ENCODE measurements around the gene MAP4K3.
"Not testable (repeated sequence)": the region's sequence is repeated elsewhere in the genome, so short reads cannot be mapped to it uniquely, and the experiment has no call there.

Gene MAP4K3

DNA sequence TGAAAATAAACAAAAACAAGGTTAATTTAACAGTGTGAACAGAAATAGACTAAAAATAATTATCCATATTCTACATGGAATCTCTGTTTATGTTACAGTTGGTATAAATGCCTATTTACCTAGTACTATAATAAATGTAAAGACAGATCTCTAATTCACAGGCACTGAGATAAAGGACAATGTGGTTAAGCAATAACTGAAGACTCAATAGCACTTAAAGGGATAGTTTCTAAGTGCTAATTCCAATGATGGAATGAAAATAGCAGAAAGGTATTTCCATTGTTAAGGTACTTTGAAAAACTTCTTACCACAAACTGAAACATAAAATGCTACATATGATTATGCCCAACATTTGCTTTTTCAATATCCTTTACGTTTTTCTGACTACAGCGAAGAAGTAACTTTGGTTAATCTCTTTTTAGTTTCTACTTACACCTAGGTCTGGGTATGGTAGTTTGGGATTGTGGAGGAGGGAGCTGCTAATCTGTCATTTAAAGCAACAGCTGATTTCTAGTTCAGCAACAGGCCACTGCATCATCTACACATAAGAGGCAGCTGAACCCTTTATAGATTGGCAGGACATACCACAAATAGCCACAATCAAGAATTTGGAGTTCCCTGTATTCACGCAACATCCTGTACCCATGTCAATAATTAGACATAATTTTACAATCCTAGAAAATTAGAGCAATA lies 27.2 kb downstream of the MAP4K3 start:
- no peak for DNase-seq (ENCODE audit: low read depth in 2 of 3, low spot score in 2 of 3)

DNA sequence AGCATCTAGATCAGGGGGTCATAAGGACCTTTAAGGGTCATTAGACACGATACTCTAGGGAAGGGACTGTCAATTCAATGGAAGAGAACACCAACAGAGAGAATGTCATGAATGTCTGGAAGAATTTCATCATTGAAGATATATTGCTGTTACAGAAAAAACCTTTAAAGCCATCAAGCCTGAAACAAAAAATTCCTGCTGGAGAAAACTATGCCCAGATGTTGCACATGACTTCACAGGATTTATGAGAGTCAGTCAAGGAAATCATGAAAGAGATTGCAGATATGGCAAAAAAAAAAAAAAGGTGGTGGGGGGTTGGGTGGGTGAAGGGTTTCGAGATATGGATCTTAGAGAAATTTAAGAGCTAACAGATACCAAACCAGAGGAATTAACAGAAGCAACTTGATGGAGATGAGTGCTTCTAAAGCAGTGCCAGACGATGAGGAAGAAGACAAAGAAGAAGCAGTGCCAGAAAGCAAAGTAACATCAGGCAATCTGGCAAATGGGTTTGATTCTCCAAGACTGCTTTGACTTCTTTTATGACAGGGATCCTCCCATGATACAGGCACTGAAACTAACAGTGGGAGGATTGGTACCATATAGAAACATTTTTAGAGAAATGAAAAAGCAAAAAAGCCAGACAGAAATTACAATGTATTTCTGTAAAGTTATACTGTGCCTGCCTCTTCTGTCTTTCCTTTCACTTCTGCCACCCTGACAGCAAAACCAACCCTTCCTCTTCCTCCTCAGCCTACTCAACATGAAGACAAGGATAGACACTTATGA lies 28.5 kb downstream of the MAP4K3 start:
- no peak for DNase-seq (ENCODE audit: low read depth in 2 of 3, low spot score in 2 of 3)

- no peak for DNase-seq (ENCODE audit: low read depth in 2 of 3, low spot score in 2 of 3)
Measured at GRCh38 chr2:39407516-39408296, 29.4 kb downstream of the MAP4K3 start.

DNA sequence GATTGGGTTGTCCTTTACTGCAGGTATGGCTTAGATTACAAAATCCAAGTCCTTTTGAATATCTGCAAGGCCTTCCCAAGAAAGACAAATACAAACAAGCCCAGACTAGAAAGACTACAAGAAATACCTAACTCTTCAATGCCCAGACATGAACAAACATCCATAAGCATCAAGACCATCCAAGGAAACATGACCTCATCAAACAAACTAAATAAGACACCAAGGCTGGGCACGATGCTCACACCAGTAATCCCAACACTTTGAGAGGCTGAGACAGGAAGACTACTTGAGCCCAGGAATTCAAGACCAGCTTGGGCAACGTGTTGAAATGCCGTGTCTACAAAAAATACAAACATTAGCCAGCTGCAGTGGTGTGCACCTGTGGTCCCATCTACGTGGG lies 31.7 kb downstream of the MAP4K3 start:
- no peak for DNase-seq (ENCODE audit: low read depth in 2 of 3, low spot score in 2 of 3)

- DNase-seq (ENCODE audit: low read depth in 2 of 3, low spot score in 2 of 3), result no peak
Measured at GRCh38 chr2:39403311-39403710, 33.8 kb downstream of the MAP4K3 start.

GRCh38 chr2:39401319-39401718 lies 35.8 kb downstream of the MAP4K3 start:
- no peak for DNase-seq (ENCODE audit: low read depth in 2 of 3, low spot score in 2 of 3)

DNA sequence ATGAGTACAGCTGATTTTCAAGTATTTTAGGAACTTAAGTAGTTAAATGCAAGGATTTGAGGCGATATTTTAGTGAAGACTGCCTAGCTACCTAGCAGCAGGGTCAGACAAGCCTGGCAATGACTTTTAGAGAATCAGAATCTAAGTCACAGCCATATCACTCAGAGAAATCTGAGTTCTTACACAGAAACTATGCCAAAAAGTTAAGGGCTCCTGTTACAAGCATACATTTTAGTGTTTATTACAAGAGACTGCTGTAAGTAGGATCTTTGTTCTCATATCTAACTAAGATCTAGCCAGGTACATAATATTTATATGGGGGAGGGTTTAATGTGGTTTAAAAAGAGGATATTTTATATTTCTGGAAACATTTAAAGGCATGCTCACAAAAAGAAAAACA lies 37.5 kb downstream of the MAP4K3 start:
- no peak for DNase-seq (ENCODE audit: low read depth in 2 of 3, low spot score in 2 of 3)

DNA sequence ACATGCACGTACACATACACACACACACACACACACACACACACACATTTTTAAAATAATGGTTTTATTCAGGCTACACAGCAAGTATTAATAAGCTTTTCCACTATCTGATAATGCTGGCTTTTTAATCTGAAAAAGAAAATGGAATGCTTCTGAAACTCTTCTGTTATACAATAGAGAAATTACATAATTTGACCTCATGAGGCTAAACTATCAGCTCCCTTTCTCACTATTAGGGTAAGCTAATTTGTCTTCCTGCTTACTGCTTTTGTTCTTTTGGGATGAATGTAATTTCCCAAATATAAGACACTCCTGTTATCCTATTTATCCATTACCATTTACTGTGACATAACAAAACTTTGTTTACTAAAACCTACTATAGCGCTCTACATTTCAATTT lies 41.8 kb downstream of the MAP4K3 start:
- no peak for DNase-seq (ENCODE audit: low read depth in 2 of 3, low spot score in 2 of 3)

DNA sequence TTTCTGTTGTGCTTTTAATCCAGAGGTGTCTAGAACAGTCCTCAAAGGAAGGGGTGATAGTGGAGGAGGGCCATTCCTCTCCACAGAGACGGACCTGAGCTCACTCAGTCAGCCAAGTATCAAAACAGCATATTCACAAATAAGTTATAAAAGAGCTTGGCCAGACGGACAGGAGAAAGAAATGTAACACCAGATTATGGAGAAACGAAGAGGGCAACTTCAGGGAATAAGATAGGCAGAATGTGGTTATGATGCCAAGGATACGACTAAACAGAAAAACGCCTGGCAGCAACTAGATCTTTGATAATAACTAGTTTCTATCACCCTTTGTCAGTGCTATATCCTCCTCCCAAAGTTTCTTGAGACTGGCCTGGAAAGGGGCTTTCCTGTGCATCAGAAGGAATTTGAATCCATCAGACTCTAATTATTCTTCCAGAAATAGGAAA lies 42.5 kb downstream of the MAP4K3 start:
- no peak for DNase-seq (ENCODE audit: low read depth in 2 of 3, low spot score in 2 of 3)

GRCh38 chr2:39392672-39393071 lies 44.4 kb downstream of the MAP4K3 start:
- DNase-seq (ENCODE audit: low read depth in 2 of 3, low spot score in 2 of 3), result no peak

GRCh38 chr2:39390216-39390615 lies 46.9 kb downstream of the MAP4K3 start:
- no peak for DNase-seq (ENCODE audit: low read depth in 2 of 3, low spot score in 2 of 3)

GRCh38 chr2:39386064-39386463 lies 51.0 kb downstream of the MAP4K3 start:
- DNase-seq (ENCODE audit: low read depth in 2 of 3, low spot score in 2 of 3), result no peak

GRCh38 chr2:39385172-39385571 lies 51.9 kb downstream of the MAP4K3 start:
- DNase-seq (ENCODE audit: low read depth in 2 of 3, low spot score in 2 of 3), result no peak

- not testable (repeated sequence) for DNase-seq (ENCODE audit: low read depth in 2 of 3, low spot score in 2 of 3)
Measured at GRCh38 chr2:39384071-39384470, 53.0 kb downstream of the MAP4K3 start.

GRCh38 chr2:39383146-39383545 lies 53.9 kb downstream of the MAP4K3 start:
- DNase-seq (ENCODE audit: low read depth in 2 of 3, low spot score in 2 of 3), result no peak

DNA sequence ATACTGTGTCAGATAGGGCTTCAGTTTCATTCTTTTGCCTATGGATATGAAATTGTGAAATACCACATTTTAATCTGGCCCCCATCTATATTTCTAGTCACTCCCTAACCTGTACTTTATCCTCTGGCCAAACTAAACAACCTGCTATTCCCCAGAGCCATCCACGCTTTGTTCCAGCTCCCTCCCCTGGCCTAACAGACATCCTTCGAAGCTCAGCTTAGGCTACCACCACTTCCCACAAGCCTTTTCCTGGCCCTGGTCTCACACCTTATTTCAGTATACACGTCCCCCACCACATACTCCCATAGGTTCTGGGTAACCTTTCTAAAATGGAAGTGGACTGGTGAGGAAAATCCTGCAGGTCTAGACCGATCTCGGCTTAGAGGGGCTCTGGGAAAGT lies 55.4 kb downstream of the MAP4K3 start:
- DNase-seq (ENCODE audit: low read depth in 2 of 3, low spot score in 2 of 3), result no peak

GRCh38 chr2:39380525-39381150 lies 56.4 kb downstream of the MAP4K3 start:
- no peak for DNase-seq (ENCODE audit: low read depth in 2 of 3, low spot score in 2 of 3)

DNA sequence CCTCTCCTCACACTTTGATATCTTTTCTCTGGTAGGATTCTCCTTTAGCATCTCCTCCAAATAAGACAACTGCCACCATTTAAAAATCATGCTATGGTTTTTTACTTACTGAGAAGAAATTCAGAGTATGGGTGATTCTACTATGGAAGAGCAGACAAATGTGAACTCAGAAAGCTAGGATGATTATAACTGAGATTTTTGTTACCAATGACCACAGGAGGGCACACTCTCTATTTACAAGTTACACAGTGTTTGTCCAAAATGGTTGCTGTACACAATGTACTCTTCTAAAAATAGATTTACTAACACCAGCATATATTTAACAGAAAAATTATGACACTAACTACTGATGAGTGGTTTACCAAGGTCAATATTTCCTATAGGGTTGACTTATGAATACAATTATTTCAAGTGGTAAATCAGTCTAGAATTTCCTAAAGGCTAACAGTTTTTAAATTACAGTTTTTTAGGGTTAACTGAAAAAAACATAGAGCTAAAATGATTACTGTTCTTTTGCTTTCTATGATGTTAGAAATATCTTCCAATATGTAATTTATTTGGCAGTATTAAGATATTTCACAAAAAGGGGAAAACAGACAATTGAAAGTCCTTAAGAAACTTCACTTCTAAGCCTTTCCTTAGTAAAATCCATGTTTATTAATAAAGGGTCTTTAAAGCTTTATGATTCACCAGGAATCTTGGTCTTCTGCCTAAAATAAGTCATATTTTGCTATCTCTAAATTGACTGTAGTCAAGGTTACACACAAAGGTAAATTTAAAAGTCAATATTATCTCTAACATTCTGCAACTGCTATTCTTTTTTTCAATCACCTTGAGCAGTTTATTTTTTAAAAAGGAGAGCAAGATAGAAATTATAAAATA lies 57.2 kb downstream of the MAP4K3 start:
- no peak for DNase-seq (ENCODE audit: low read depth in 2 of 3, low spot score in 2 of 3)

- no peak for DNase-seq (ENCODE audit: low read depth in 2 of 3, low spot score in 2 of 3)
Measured at GRCh38 chr2:39378968-39379367, 58.1 kb downstream of the MAP4K3 start.

DNA sequence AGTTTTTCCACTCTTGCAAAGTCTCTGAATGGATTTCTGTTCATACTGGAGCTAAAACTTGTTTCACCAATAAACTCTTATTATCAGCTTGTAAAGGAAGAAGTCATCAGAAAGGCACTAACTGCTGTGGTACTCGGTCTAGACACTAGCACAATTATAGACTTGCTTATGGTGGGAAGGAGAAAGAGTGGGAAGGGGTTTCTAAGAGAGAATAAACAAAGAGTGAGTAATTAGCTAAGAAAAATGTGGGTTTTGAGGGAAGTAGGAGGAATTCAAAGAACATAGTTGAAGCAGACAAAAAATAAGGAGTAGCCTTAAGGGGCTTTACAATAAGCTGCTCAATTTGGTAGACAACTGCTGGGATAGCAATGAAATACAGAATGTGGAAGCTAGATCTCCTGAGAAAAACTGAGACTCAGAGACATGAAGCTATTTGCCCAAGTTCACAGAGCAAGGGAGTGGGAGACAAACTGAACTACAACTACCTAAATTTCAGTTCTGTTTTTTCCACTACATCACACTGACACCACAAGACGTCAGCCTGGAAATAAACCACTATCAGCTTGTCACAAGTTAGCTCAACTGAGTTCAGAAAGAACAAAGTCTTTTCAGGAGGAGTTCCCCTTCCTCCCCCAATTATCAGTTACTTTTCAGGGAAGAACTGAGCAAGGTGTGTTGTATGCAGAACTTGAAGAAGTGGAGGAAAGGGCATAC lies 59.7 kb downstream of the MAP4K3 start:
- no peak for DNase-seq (ENCODE audit: low read depth in 2 of 3, low spot score in 2 of 3)

Data from activated CD8-positive, alpha-beta memory T cell treated with anti-CD3 and anti-CD28 coated beads for 48 hours (primary cell).